Thyroid gland (tissue), 4 donors: ENCODE data around the gene AGBL4. TPM values are rescaled to one million over a fixed set of nuclear protein-coding genes. Genes with fewer than 3 reads are reported as not detected.

Source experiments
- DNase-seq, 2 donors: peaks; one replicate each; pipeline ENCODE4 v3.0.0-alpha.2; 2019
- H3K27ac ChIP-seq, 3 donors: fragments of 200-600 bp; sonication (generic); 1 replicate in 2 of 3; 2 replicates in 1 of 3; pipeline ENCODE4 v1.5.1; 2016 to 2019; ENCODE audit warnings: mild to moderate bottlenecking in 1 of 3, moderate library complexity in 1 of 3
- H3K27me3 ChIP-seq: fragments of 200-600 bp; sonication (generic); one replicate; pipeline ENCODE4 v1.5.1; 2019
- H3K36me3 ChIP-seq, 2 donors: fragments of 200-600 bp; sonication (generic); one replicate each; pipeline ENCODE4 v1.5.1; 2016 to 2019
- H3K4me1 ChIP-seq, 2 donors: fragments of 200-600 bp; sonication (generic); one replicate each; pipeline ENCODE4 v1.5.1; 2017 to 2019
- H3K4me3 ChIP-seq, 3 donors: fragments of 200-600 bp; sonication (generic); replicated peaks in 1 of 3; 1 replicate in 2 of 3; 2 replicates in 1 of 3; pipeline ENCODE4 v1.5.1; 2016; ENCODE audit warnings: mild to moderate bottlenecking in 1 of 3
- H3K9me3 ChIP-seq: fragments of 200-600 bp; sonication (generic); one replicate; pipeline ENCODE4 v1.5.1; 2017
- POLR2A ChIP-seq, 2 donors: fragments of 450-650 bp; IDR thresholded peaks; one replicate each; pipeline ENCODE4 v1.6.1; 2017; ENCODE audit warnings: antibody characterized with exemption in 2 of 2, mild to moderate bottlenecking in 2 of 2, moderate library complexity in 1 of 2
- WGBS, 2 donors: methylation state at CpG; one replicate each; pipeline ENCODE4 v1.1.5; 2017; 5-methylcytosine and 5-hydroxymethylcytosine counted together
- intact Hi-C: fragments of 100-400 bp; cut with DNase I; formaldehyde crosslinking; loops from one replicate; pipeline ENCODE4 v1.15.1; 2023
- total RNA-seq, 4 donors: library from RNA; depleted of rRNA; stranded (reverse); fragments of >200 nt; gene quantifications; one replicate each; pipeline ENCODE4 v1.2.3, GENCODE V29; 2016
- TF ChIP-seq, protein P1 (sequence below), 6 experiments: fragments of 200-600 bp in 3 of 6; fragments of 450-650 bp in 3 of 6; sonication (generic) in 3 of 6; IDR thresholded peaks; one replicate each; pipeline ENCODE4 v1.5.1; 2016 to 2019; ENCODE audit warnings: antibody characterized with exemption in 6 of 6, mild to moderate bottlenecking in 2 of 6, inconsistent platforms in 1 of 6, moderate library complexity in 1 of 6

AGBL4 gene
- total RNA-seq, 4 donors from 2014 or later, result 2.1 to 6.0 (median 4.8) TPM

- DNase-seq, result no peak
- WGBS, 2 donors, result 90 to 91% methylated on average over 2 of the region's 2 CpGs
- Histone ChIP-seq H3K9me3 (no peaks in the 10 kb centered on the region), H3K4me3 (no peak overlapping the region), H3K4me1 (no peaks in the 10 kb centered on the region), H3K27ac (no peak overlapping the region), H3K36me3 (no peaks in the 10 kb centered on the region), H3K27me3 (no peaks in the 10 kb centered on the region)
- intact Hi-C loops, result no loop called here
- TF ChIP-seq POLR2A (IDR thresholded peaks at IDR 0.05), result no peak
- TF ChIP-seq, protein P1, sequence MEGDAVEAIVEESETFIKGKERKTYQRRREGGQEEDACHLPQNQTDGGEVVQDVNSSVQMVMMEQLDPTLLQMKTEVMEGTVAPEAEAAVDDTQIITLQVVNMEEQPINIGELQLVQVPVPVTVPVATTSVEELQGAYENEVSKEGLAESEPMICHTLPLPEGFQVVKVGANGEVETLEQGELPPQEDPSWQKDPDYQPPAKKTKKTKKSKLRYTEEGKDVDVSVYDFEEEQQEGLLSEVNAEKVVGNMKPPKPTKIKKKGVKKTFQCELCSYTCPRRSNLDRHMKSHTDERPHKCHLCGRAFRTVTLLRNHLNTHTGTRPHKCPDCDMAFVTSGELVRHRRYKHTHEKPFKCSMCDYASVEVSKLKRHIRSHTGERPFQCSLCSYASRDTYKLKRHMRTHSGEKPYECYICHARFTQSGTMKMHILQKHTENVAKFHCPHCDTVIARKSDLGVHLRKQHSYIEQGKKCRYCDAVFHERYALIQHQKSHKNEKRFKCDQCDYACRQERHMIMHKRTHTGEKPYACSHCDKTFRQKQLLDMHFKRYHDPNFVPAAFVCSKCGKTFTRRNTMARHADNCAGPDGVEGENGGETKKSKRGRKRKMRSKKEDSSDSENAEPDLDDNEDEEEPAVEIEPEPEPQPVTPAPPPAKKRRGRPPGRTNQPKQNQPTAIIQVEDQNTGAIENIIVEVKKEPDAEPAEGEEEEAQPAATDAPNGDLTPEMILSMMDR (IDR thresholded peaks at IDR 0.05), result no peak
Measured at GRCh38 chr1:48568501-48568900, 1455.3 kb downstream of the AGBL4 start.

DNA sequence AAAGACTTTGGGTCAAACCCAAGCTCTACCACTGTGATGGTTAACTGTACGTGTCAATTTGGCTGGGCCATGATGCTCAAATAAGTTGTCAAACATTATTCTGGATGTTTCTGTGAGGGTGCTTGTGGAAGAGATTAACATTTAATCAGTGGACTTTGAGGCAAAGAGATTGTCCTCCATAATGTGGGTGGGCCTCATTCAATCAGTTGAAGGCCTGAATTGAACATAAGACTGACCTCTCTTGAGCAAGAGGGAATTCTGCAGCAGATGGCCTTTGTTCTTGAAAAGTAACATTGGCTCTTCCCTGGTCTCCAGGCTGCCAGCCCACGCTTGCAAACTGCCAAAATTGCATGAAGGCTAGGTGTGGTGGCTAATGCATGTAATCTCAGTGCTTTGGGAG is 1457.3 kb downstream of the AGBL4 start:
- 97% methylated on average over 2 of the region's 2 CpGs for WGBS, 2 donors
- intact Hi-C loops, result no loop called here
- Histone ChIP-seq H3K27me3 (no peaks in the 10 kb centered on the region), H3K4me1 (no peaks in the 10 kb centered on the region), H3K36me3 (no peaks in the 10 kb centered on the region), H3K27ac (no peak overlapping the region), H3K4me3 (no peak overlapping the region), H3K9me3 (no peaks in the 10 kb centered on the region)
- no peak for TF ChIP-seq POLR2A (IDR thresholded peaks at IDR 0.05)
- TF ChIP-seq, protein P1 (IDR thresholded peaks at IDR 0.05), result no peak
- no peak for DNase-seq

GRCh38 chr1:48563021-48563420 is 1460.7 kb downstream of the AGBL4 start:
- DNase-seq, result no peak
- no peak overlapping the region for H3K27ac ChIP-seq
- H3K27me3 ChIP-seq, result no peaks in the 10 kb centered on the region
- intact Hi-C loops, result no loop called here
- H3K4me1 ChIP-seq, result no peaks in the 10 kb centered on the region
- H3K36me3 ChIP-seq, result no peaks in the 10 kb centered on the region
- H3K9me3 ChIP-seq, result no peaks in the 10 kb centered on the region
- 88 to 100% methylated on average over 1 of the region's 1 CpG for whole genome bisulfite sequencing, 2 donors
- H3K4me3 ChIP-seq, result no peak overlapping the region
- no peak for TF ChIP-seq POLR2A (IDR thresholded peaks at IDR 0.05)
- TF ChIP-seq, protein P1 (IDR thresholded peaks at IDR 0.05), result no peak

DNA sequence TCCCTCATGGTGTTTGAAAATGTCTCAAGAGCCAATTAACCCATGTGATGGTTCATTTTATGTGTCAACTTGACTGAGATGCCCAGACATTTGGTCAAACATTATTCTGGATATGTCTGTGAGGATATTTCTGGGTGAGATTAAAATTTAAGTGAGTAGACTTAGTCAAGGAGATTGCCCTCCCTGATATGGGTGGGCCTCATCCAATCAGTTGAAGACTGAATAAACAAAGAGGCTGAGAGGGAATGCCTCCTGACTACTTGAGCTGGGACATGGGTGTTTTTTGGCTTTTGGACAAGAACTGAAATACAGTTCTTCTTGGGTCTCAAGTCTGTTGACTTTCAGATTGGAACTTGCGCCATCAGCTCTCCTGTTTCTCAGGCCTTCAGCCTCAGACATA is 1462.3 kb downstream of the AGBL4 start:
- 100% methylated on average over 1 of the region's 1 CpG for WGBS, 2 donors
- no peak for TF ChIP-seq POLR2A (IDR thresholded peaks at IDR 0.05)
- TF ChIP-seq, protein P1 (IDR thresholded peaks at IDR 0.05), result no peak
- H3K36me3 ChIP-seq, result no peaks in the 10 kb centered on the region
- H3K27me3 ChIP-seq, result no peaks in the 10 kb centered on the region
- no peak overlapping the region for H3K4me3 ChIP-seq
- no peaks in the 10 kb centered on the region for H3K9me3 ChIP-seq
- H3K27ac ChIP-seq, result no peak overlapping the region
- H3K4me1 ChIP-seq, result no peaks in the 10 kb centered on the region
- intact Hi-C loops, result no loop called here
- DNase-seq, result no peak

DNA sequence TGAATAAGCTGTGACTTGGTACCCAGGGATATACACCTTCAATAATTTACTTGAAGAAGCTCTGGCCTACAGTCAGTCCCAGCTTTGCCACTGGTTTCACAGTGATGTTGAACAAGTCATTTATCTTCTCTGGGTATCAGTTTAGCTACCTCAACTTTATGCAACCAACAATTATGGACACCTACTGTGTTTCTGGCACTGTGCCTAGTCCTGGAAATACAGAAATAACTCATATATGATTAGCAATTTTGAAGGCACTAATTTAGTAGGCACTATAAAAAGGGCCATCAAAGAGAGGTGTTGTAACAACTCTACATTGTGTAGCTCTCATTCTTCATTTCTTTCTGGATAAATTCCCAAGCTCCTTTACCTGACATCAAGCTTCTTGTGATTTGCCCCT is 1463.2 kb downstream of the AGBL4 start:
- TF ChIP-seq, protein P1 (IDR thresholded peaks at IDR 0.05), result no peak
- Histone ChIP-seq H3K9me3 (no peaks in the 10 kb centered on the region), H3K36me3 (no peaks in the 10 kb centered on the region), H3K4me1 (no peaks in the 10 kb centered on the region), H3K27me3 (no peaks in the 10 kb centered on the region), H3K27ac (no peak overlapping the region), H3K4me3 (no peak overlapping the region)
- intact Hi-C loops, result no loop called here
- no peak for DNase-seq
